Karpas-422 (cell line): Measurements from ENCODE around the gene B9D1. TPM values are rescaled to one million over a fixed set of nuclear protein-coding genes. Genes with fewer than 3 reads are reported as not detected.

ENCODE experiments used
- DNase-seq: peaks from one replicate; pipeline ENCODE4 v3.0.0-alpha.2; 2015
- H2AFZ ChIP-seq: fragments of 200-600 bp; sonication (generic); 2 replicates; pipeline ENCODE4 v1.6.1; 2014; ENCODE audit warnings: antibody characterized with exemption, low read length, mixed read lengths
- H3K27ac ChIP-seq: fragments of 200-600 bp; sonication (generic); 2 replicates; pipeline ENCODE4 v1.5.1; 2014; ENCODE audit warnings: mild to moderate bottlenecking, low read length, moderate library complexity
- H3K27me3 ChIP-seq: fragments of 200-600 bp; sonication (generic); 2 replicates; pipeline ENCODE4 v1.6.1; 2014; ENCODE audit warnings: low read length, mixed read lengths
- H3K36me3 ChIP-seq: fragments of 200-600 bp; sonication (generic); 2 replicates; pipeline ENCODE4 v1.6.1; 2014; ENCODE audit warnings: low read length, mixed read lengths; ENCODE audit not compliant: insufficient read depth
- H3K4me1 ChIP-seq: fragments of 200-600 bp; sonication (generic); 2 replicates; pipeline ENCODE4 v1.6.1; 2014; ENCODE audit warnings: mild to moderate bottlenecking, low read length, mixed read lengths
- H3K4me2 ChIP-seq: fragments of 200-600 bp; sonication (generic); 2 replicates; pipeline ENCODE4 v1.6.1; 2014; ENCODE audit warnings: low read length, low read depth, mild to moderate bottlenecking; ENCODE audit not compliant: poor library complexity, severe bottlenecking
- H3K4me3 ChIP-seq: fragments of 200-600 bp; sonication (generic); 2 replicates; pipeline ENCODE4 v1.5.1; 2014; ENCODE audit warnings: mild to moderate bottlenecking, antibody characterized with exemption, low read length, mixed read lengths
- H3K79me2 ChIP-seq: fragments of 200-600 bp; sonication (generic); 2 replicates; pipeline ENCODE4 v1.6.1; 2014; ENCODE audit warnings: mild to moderate bottlenecking, low read length, mixed read lengths
- H3K9ac ChIP-seq: fragments of 200-600 bp; sonication (generic); 2 replicates; pipeline ENCODE4 v1.6.0; 2014; ENCODE audit warnings: low read length
- H3K9me2 ChIP-seq: fragments of 200-600 bp; sonication (generic), shearing (Covaris generic); replicated peaks from 2 replicates; pipeline ENCODE4 v1.6.0; 2014; ENCODE audit warnings: mild to moderate bottlenecking, low read length, moderate library complexity; ENCODE audit not compliant: insufficient read depth
- H3K9me3 ChIP-seq: fragments of 300-700, 200-600 bp; sonication (generic); 2 replicates; pipeline ENCODE4 v1.6.1; 2014; ENCODE audit warnings: low read length, mixed read lengths
- H4K20me1 ChIP-seq: fragments of 200-600 bp; sonication (generic); 2 replicates; pipeline ENCODE4 v1.6.1; 2014; ENCODE audit warnings: mild to moderate bottlenecking, antibody characterized with exemption, low read length, low read depth; ENCODE audit not compliant: insufficient read depth
- total RNA-seq: library from RNA; depleted of rRNA; stranded (reverse); fragments of >200 nt; shearing (Covaris generic); gene quantifications from 2 replicates; pipeline ENCODE4 v1.2.3, GENCODE V29; 2014; ENCODE audit warnings: low replicate concordance

The B9D1 gene
- total RNA-seq, 1 experiment from 2014 or later: 29.1 TPM

- DNase-seq: no peak
- 0 out of 2 replicates have a peak, but pooled peaks cover 3% of the 10 kb centered on the region for H3K36me3 ChIP-seq
- no peaks in the 10 kb centered on the region for H3K27me3 ChIP-seq
- H3K4me1 ChIP-seq: peaks cover 18% of the 10 kb centered on the region
- no peak overlapping the region for H2AFZ ChIP-seq
- no peaks in the 10 kb centered on the region for H3K9me3 ChIP-seq
- peak overlapping the region; percentile 82 for H3K9ac ChIP-seq
- H3K27ac ChIP-seq: no peak overlapping the region
- peaks cover 20% of the 10 kb centered on the region for H3K79me2 ChIP-seq
- H3K9me2 ChIP-seq: no peaks in the 10 kb centered on the region
- peak overlapping the region; percentile 69 for H3K4me3 ChIP-seq
- peak overlapping the region; percentile 84 for H3K4me2 ChIP-seq
- no peaks in the 10 kb centered on the region for H4K20me1 ChIP-seq
Measured at GRCh38 chr17:19379361-19380065, 17.0 kb upstream of the B9D1 start.

- no peaks in the 10 kb centered on the region for H3K9me2 ChIP-seq
- H3K79me2 ChIP-seq: peaks cover 20% of the 10 kb centered on the region
- no peaks in the 10 kb centered on the region for H3K27me3 ChIP-seq
- H3K4me2 ChIP-seq: peak within 1 kb of the TSS; percentile 84
- 0 out of 2 replicates have a peak, but pooled peaks cover 3% of the 10 kb centered on the region for H3K36me3 ChIP-seq
- no peak for DNase-seq
- H3K9me3 ChIP-seq: no peaks in the 10 kb centered on the region
- no peaks in the 10 kb centered on the region for H4K20me1 ChIP-seq
- peak within 1 kb of the TSS; percentile 69 for H3K4me3 ChIP-seq
- peak within 1 kb of the TSS; percentile 72 for H3K27ac ChIP-seq
- H3K9ac ChIP-seq: peak within 1 kb of the TSS; percentile 82
- peaks cover 18% of the 10 kb centered on the region for H3K4me1 ChIP-seq
- peak within 1 kb of the TSS; percentile 95 for H2AFZ ChIP-seq
Measured at GRCh38 chr17:19378416-19379360, 16.2 kb upstream of the B9D1 start, which contains the start of gene MAPK7. TSS of gene MAPK7 (plus strand) at chr17:19378498. CDS start at chr17:19378901, 403 bp downstream.

- Histone ChIP-seq H2AFZ (peak overlapping the region; percentile 84), H3K9me2 (no peaks in the 10 kb centered on the region), H3K9me3 (no peaks in the 10 kb centered on the region), H3K27me3 (no peaks in the 10 kb centered on the region), H3K27ac (peak overlapping the region; percentile 72), H3K4me1 (peaks cover 18% of the 10 kb centered on the region), H4K20me1 (no peaks in the 10 kb centered on the region), H3K36me3 (0 out of 2 replicates have a peak, but pooled peaks cover 3% of the 10 kb centered on the region), H3K4me3 (peak overlapping the region; percentile 69), H3K79me2 (peaks cover 20% of the 10 kb centered on the region), H3K9ac (peak overlapping the region; percentile 82), H3K4me2 (peak overlapping the region; percentile 84)
- DNase-seq: peak; percentile 99
Measured at GRCh38 chr17:19377602-19378415, 15.3 kb upstream of the B9D1 start.

GRCh38 chr17:19376811-19377210 is 14.3 kb upstream of the B9D1 start:
- Histone ChIP-seq H3K79me2 (peaks cover 20% of the 10 kb centered on the region), H4K20me1 (no peaks in the 10 kb centered on the region; the same call in 1 of the 2 replicates), H3K4me3 (peak overlapping the region; percentile 69), H3K36me3 (0 out of 2 replicates have a peak, but pooled peaks cover 3% of the 10 kb centered on the region), H3K4me1 (peaks cover 18% of the 10 kb centered on the region), H3K4me2 (peak overlapping the region; percentile 84), H3K27me3 (no peaks in the 10 kb centered on the region), H3K9me2 (no peaks in the 10 kb centered on the region), H3K9me3 (no peaks in the 10 kb centered on the region), H3K27ac (peak overlapping the region; percentile 72), H2AFZ (no peak overlapping the region), H3K9ac (peak overlapping the region; percentile 79)
- DNase-seq: peak; percentile 53

DNA sequence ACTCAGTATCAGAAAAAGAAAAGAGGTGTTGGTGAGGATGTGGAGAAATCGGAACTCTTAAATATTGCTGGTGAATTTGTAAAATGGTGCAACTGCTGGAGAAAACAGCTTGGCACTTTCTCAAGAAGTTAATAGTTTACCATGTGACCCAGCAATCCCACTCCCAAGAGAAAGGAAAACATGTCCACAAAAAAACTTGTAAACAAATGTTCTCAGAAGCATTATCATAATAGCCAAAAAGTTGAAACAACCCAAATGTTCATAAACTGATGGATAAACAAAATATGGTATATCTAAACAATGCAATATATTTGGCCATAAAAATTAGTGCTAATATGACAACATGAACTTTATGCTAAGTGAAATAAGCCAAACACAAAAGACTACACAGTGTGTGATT is 13.2 kb upstream of the B9D1 start:
- H4K20me1 ChIP-seq: no peaks in the 10 kb centered on the region; the same call in 1 of the 2 replicates
- no peak for DNase-seq
- H2AFZ ChIP-seq: no peak overlapping the region
- H3K27ac ChIP-seq: no peak overlapping the region
- no peaks in the 10 kb centered on the region for H3K27me3 ChIP-seq
- peak overlapping the region; percentile 0 for H3K4me2 ChIP-seq
- H3K79me2 ChIP-seq: peaks cover 20% of the 10 kb centered on the region
- H3K4me3 ChIP-seq: no peak overlapping the region
- H3K9me2 ChIP-seq: no peaks in the 10 kb centered on the region
- H3K36me3 ChIP-seq: 0 out of 2 replicates have a peak, but pooled peaks cover 3% of the 10 kb centered on the region
- H3K4me1 ChIP-seq: peaks cover 18% of the 10 kb centered on the region
- no peak overlapping the region for H3K9ac ChIP-seq
- no peaks in the 10 kb centered on the region for H3K9me3 ChIP-seq

DNA sequence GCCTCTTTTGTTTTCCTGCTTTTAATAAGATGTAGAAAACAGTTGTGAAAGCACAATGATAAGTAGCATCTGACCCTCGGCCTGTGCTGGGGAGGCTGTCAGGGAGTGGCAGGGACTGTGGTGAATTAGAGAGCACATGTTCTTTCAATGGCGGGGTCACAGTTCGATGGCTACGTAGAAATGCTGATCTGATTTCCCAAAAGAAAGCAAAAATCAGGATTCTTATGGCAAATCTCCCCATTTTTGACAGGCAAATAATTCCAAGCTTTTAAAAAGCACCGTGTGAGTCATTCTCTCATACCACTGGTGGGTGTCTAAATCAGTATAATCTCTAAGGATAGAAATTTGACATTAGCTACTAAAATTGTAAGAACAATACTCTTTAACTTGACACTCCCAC is 11.6 kb upstream of the B9D1 start:
- no peaks in the 10 kb centered on the region for H3K27me3 ChIP-seq
- peaks cover 14% of the 10 kb centered on the region for H3K4me1 ChIP-seq
- no peak overlapping the region for H3K4me2 ChIP-seq
- H3K79me2 ChIP-seq: peaks cover 10% of the 10 kb centered on the region
- no peak overlapping the region for H3K4me3 ChIP-seq
- no peak overlapping the region for H3K27ac ChIP-seq
- H3K9ac ChIP-seq: no peak overlapping the region
- H3K9me3 ChIP-seq: no peaks in the 10 kb centered on the region
- no peak for DNase-seq
- H4K20me1 ChIP-seq: no peaks in the 10 kb centered on the region; the same call in 1 of the 2 replicates
- no peaks in the 10 kb centered on the region for H3K9me2 ChIP-seq
- H3K36me3 ChIP-seq: no peaks in the 10 kb centered on the region
- no peak overlapping the region for H2AFZ ChIP-seq

DNA sequence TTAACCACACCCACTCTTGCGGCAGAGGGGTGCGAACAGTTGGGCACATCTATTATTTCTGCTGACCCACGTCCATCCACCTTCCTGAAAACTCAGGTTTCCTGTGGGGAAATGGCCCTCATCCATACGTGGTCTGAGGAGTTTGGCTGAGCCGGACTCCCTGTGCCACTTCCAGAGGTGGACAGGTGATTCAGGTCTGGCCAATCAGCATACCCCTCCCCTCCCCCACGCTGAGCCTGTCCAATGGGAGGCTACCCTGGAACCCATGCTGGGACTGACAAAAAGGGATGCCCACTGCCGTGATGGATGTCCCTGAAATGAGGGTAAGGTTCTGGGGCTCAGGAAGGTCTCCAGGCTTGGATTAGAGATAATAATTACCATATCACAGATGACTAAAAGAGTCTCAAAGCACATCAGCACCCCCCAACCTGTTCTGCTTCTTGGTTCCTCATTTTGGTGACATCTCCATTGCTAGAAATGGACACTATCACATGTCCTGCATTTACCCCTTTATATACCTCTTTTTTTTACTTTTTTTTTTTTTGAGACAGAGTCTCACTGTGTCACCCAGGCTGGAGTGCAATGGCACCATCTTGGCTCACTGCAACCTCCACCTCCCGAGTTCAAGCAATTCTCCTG is 10.5 kb upstream of the B9D1 start:
- no peaks in the 10 kb centered on the region for H3K9me3 ChIP-seq
- H2AFZ ChIP-seq: no peak overlapping the region
- H3K27me3 ChIP-seq: no peaks in the 10 kb centered on the region
- peaks cover 9% of the 10 kb centered on the region for H3K4me1 ChIP-seq
- H4K20me1 ChIP-seq: no peaks in the 10 kb centered on the region; the same call in 1 of the 2 replicates
- H3K4me3 ChIP-seq: no peak overlapping the region
- H3K27ac ChIP-seq: no peak overlapping the region
- peaks cover 4% of the 10 kb centered on the region; the same call in 1 of the 2 replicates for H3K79me2 ChIP-seq
- DNase-seq: peak; percentile 64
- H3K4me2 ChIP-seq: no peak overlapping the region
- no peaks in the 10 kb centered on the region for H3K36me3 ChIP-seq
- no peaks in the 10 kb centered on the region for H3K9me2 ChIP-seq
- no peak overlapping the region for H3K9ac ChIP-seq
